ENCODE results near the gene WDR17. TPM values are rescaled to one million over a fixed set of nuclear protein-coding genes. Genes with fewer than 3 reads are reported as not detected.

WDR17 gene
- total and polyA plus RNA-seq, 2 of the 8 experiments (the other 6 are each of a cell fraction or from before 2014, with no cell fraction given) = 1.4 to 3.3 TPM

GRCh38 chr4:176163041-176163440 lies 97.4 kb downstream of the WDR17 start:
- no peak overlapping the region for H2BK20ac ChIP-seq (ENCODE audit: low read length)
- no peak overlapping the region for H3K56ac ChIP-seq (replicated peaks; ENCODE audit: insufficient read length, low read depth, low read length)
- no peak overlapping the region for H2AK5ac ChIP-seq (ENCODE audit: low read depth, low read length)
- FAIRE-seq (no peak), DNase-seq (ENCODE audit: low read depth in 1 of 2, low spot score in 2 of 2) (no peak)
- H3K79me1 ChIP-seq (ENCODE audit: low read depth, low read length) = no peaks in the 10 kb centered on the region
- H3K9ac ChIP-seq (replicated peaks in 1 of 4; ENCODE audit: extremely low read depth in 1 of 4, low read depth in 3 of 4, low read length in 3 of 4) = no peak overlapping the region
- no peaks in the 10 kb centered on the region for H3K9me3 ChIP-seq (ENCODE audit: insufficient read depth in 2 of 2, low read depth in 1 of 2, low read length in 1 of 2)
- no peaks in the 10 kb centered on the region for H3K36me3 ChIP-seq (ENCODE audit: control insufficient read depth in 2 of 4, insufficient read depth in 4 of 4, low read length in 3 of 4)
- no peaks in the 10 kb centered on the region for H4K20me1 ChIP-seq (replicated peaks in 1 of 2; ENCODE audit: control insufficient read depth in 1 of 2, insufficient read depth in 2 of 2, low read length in 2 of 2)
- no peak overlapping the region for H3K18ac ChIP-seq (ENCODE audit: extremely low read depth, low read length)
- WGBS, 2 experiments (ENCODE audit: extremely low coverage in 1 of 2, insufficient coverage in 1 of 2, insufficient read length in 1 of 2, insufficient replicate concordance in 2 of 2, low coverage in 1 of 2, low lambda C conversion rate in 2 of 2, missing lambda C conversion rate in 1 of 2) = 97% methylated on average over 3 of the region's 3 CpGs; no CpG with 5 or more reads in 1 of the 2 experiments
- ChIA-PET CTCF (ENCODE audit: partially characterized antibody) (interaction anchor here (1.6 kb wide), 1 partner anchor 11 kb away, joined by 4 read pairs; no protein-coding TSS in a partner anchor), POLR2A (ENCODE audit: partially characterized antibody) (no interaction called here)
- no peak overlapping the region for H3K4me2 ChIP-seq (ENCODE audit: insufficient read depth in 1 of 2, low read depth in 2 of 2, low read length in 2 of 2)
- no peaks in the 10 kb centered on the region for H3K4me1 ChIP-seq (replicated peaks in 1 of 4; ENCODE audit: control insufficient read depth in 3 of 4, insufficient read depth in 4 of 4, low read length in 3 of 4)
- H3K4ac ChIP-seq (replicated peaks; ENCODE audit: insufficient read length, low read depth, low read length) = no peak overlapping the region
- H4K5ac ChIP-seq (ENCODE audit: insufficient read length, low read depth, low read length) = no peak overlapping the region
- H2AFZ ChIP-seq (ENCODE audit: low read length) = no peak overlapping the region
- H3K14ac ChIP-seq (ENCODE audit: insufficient read length) = no peak overlapping the region
- H3K23ac ChIP-seq (ENCODE audit: insufficient read length) = no peak overlapping the region
- no peak overlapping the region for H4K91ac ChIP-seq (replicated peaks; ENCODE audit: insufficient read length, low read length)
- H3K27me3 ChIP-seq (replicated peaks in 1 of 4; ENCODE audit: control insufficient read depth in 3 of 4, extremely low read depth in 1 of 4, insufficient read depth in 3 of 4, low read length in 3 of 4) = no peaks in the 10 kb centered on the region
- no peaks in the 10 kb centered on the region; the same call in 1 of the 2 replicates for H3K23me2 ChIP-seq (ENCODE audit: low read depth, low read length)
- no peak overlapping the region for H3K27ac ChIP-seq (ENCODE audit: low read depth, low read length)
- no peaks in the 10 kb centered on the region for H3K79me2 ChIP-seq (ENCODE audit: control insufficient read depth in 1 of 2, insufficient read depth in 2 of 2, low read length in 2 of 2)
- H2BK120ac ChIP-seq (replicated peaks; ENCODE audit: low read depth, low read length) = no peak overlapping the region
- H3K4me3 ChIP-seq (ENCODE audit: extremely low read depth in 1 of 4, insufficient read depth in 2 of 4, low read depth in 3 of 4, low read length in 4 of 4) = no peak overlapping the region
- no peak overlapping the region for H2BK12ac ChIP-seq (ENCODE audit: low read depth, low read length)
- no peak overlapping the region for H2BK15ac ChIP-seq (ENCODE audit: low read length)
- no peak overlapping the region for H2BK5ac ChIP-seq (ENCODE audit: low read depth, low read length)
- no peak overlapping the region for H4K8ac ChIP-seq (ENCODE audit: extremely low read depth, insufficient read depth, low read length)
- TF ChIP-seq SAP30 (IDR thresholded peaks at IDR 0.05; ENCODE audit: insufficient read depth, insufficient replicate concordance, low read length) = no peak
- no peak for TF ChIP-seq SIRT6 (IDR thresholded peaks at IDR 0.05; ENCODE audit: low read length)
- TF ChIP-seq RAD21 (IDR thresholded peaks at IDR 0.05 in 1 of 2, conservative IDR thresholded peaks at IDR 0.05 in 1 of 2; ENCODE audit: low read depth in 2 of 2, low read length in 2 of 2) = no peak
- TF ChIP-seq MAFK (IDR thresholded peaks at IDR 0.05; ENCODE audit: low read depth, low read length) = no peak
- no peak for TF ChIP-seq BACH1 (IDR thresholded peaks at IDR 0.05; ENCODE audit: low read length)
- TF ChIP-seq MAX (IDR thresholded peaks at IDR 0.05) = no peak
- TF ChIP-seq PHF8 (conservative IDR thresholded peaks at IDR 0.05; ENCODE audit: low read depth, low read length) = no peak
- TF ChIP-seq ASH2L (IDR thresholded peaks at IDR 0.05; ENCODE audit: low read length) = no peak
- TF ChIP-seq KDM4A (IDR thresholded peaks at IDR 0.05; ENCODE audit: low read depth, low read length, severe bottlenecking) = no peak
- TF ChIP-seq CREB1 (IDR thresholded peaks at IDR 0.05) = no peak
- TF ChIP-seq CTCF (IDR thresholded peaks at IDR 0.05; ENCODE audit: control extremely low read depth in 1 of 3, insufficient read depth in 1 of 3, low read depth in 1 of 3, low read length in 3 of 3) = no peak
- TF ChIP-seq RFX5 (IDR thresholded peaks at IDR 0.05; ENCODE audit: borderline replicate concordance, low read depth, low read length) = no peak
